Lung (tissue), 12 donors: ENCODE measurements around the gene PLLP. TPM values are rescaled to one million over a fixed set of nuclear protein-coding genes. Genes with fewer than 3 reads are reported as not detected.

Experiments
- ATAC-seq: fragments of 200-7000 bp; cut with Tn5 transposase; one replicate; pipeline ENCODE4 v1.9.1; 2020; ENCODE audit warnings: moderate number of reproducible peaks; ENCODE audit not compliant: insufficient read depth, low FRiP score
- DNase-seq, 3 donors: peaks; one replicate each; pipeline ENCODE4 v3.0.0-alpha.2; 2013 to 2017
- H3K27ac ChIP-seq, 2 donors: one replicate each; pipeline ENCODE4 v1.5.1; 2013; ENCODE audit warnings: mild to moderate bottlenecking in 2 of 2, moderate library complexity in 2 of 2, control low read depth in 1 of 2, inconsistent platforms in 1 of 2, low read depth in 1 of 2, low read length in 1 of 2
- H3K27me3 ChIP-seq, 3 donors: one replicate each; pipeline ENCODE4 v1.5.1; 2013; ENCODE audit warnings: low read length in 2 of 3; ENCODE audit not compliant: control insufficient read depth in 3 of 3, insufficient read depth in 3 of 3
- H3K36me3 ChIP-seq, 4 donors: one replicate each; pipeline ENCODE4 v1.5.1; 2013; ENCODE audit warnings: low read length in 4 of 4, mild to moderate bottlenecking in 1 of 4, moderate library complexity in 1 of 4; ENCODE audit not compliant: control insufficient read depth in 4 of 4, insufficient read depth in 4 of 4
- H3K4me1 ChIP-seq, 5 donors: one replicate each; pipeline ENCODE4 v1.5.1; 2013; ENCODE audit warnings: low read length in 5 of 5, mild to moderate bottlenecking in 2 of 5, moderate library complexity in 1 of 5; ENCODE audit not compliant: control insufficient read depth in 5 of 5, insufficient read depth in 5 of 5
- H3K4me3 ChIP-seq: one replicate; pipeline ENCODE4 v1.5.1; 2013; ENCODE audit warnings: mild to moderate bottlenecking, control low read depth, moderate library complexity
- H3K9ac ChIP-seq, 2 donors: one replicate each; pipeline ENCODE4 v1.5.1; 2013; ENCODE audit warnings: low read length in 2 of 2, control low read depth in 1 of 2; ENCODE audit not compliant: insufficient read depth in 1 of 2
- H3K9me3 ChIP-seq, 4 donors: one replicate each; pipeline ENCODE4 v1.5.1; 2013; ENCODE audit warnings: low read length in 3 of 4, mild to moderate bottlenecking in 1 of 4, moderate library complexity in 1 of 4; ENCODE audit not compliant: control insufficient read depth in 4 of 4, insufficient read depth in 3 of 4
- CTCF ChIP-seq: IDR thresholded peaks from 2 replicates; pipeline ENCODE4 v1.5.1; 2012; ENCODE audit warnings: mild to moderate bottlenecking; ENCODE audit errors: control extremely low read depth, extremely low read depth
- WGBS, 2 donors: extraction: QIAGEN DNeasy Blood & Tissue Kit; methylation state at CpG; one replicate each; pipeline ENCODE4 v1.1.7; 2013; 5-methylcytosine and 5-hydroxymethylcytosine counted together
- polyA plus RNA-seq, 2 donors: library from polyadenylated mRNA; stranded (reverse); fragments of 200-250 nt; gene quantifications; one replicate each; pipeline ENCODE4 v1.2.1, GENCODE V29; 2013
- total RNA-seq, 2 donors: library from RNA; depleted of rRNA in 1 of 2; stranded (reverse); fragments of >200 nt in 1 of 2; gene quantifications; one replicate each; pipeline ENCODE4 v1.2.1, GENCODE V29; 2014 to 2021
- donor health status: control.
- donor health status: control.
- donor health status: Bipolar disorder and iron deficiency.
- donor health status: healthy.
- donor health status: DM: yes; HTN: yes; CAD: no.

PLLP gene
- total and polyA plus RNA-seq, 4 donors = 23.8 to 98.7 (median 61.6) TPM

- Histone ChIP-seq H3K27ac (peak overlapping the region; percentile 63 to 93), H3K36me3 (no peaks in the 10 kb centered on the region), H3K27me3 (no peaks in the 10 kb centered on the region), H3K4me3 (no peak overlapping the region), H3K9me3 (no peaks in the 10 kb centered on the region), H3K4me1 (peaks cover 0 to 14% (median 2%) of the 10 kb centered on the region in 5 donors), H3K9ac (peak overlapping the region in 1 of 2 donors; percentile 79)
- no peak for TF ChIP-seq CTCF
- WGBS, 2 donors = 17 to 22% methylated on average over 14 of the region's 14 CpGs
- ATAC-seq = no peak
- peak in 1 of 3 donors; percentile 45 for DNase-seq
Measured at GRCh38 chr16:57299009-57299718, 14.7 kb upstream of the PLLP start.

- ATAC-seq (no peak), DNase-seq (no peak)
- WGBS, 2 donors = 60 to 63% methylated on average over 13 of the region's 13 CpGs
- H3K9me3 ChIP-seq = no peaks in the 10 kb centered on the region
- no peak overlapping the region for H3K9ac ChIP-seq
- H3K36me3 ChIP-seq = no peaks in the 10 kb centered on the region
- H3K27me3 ChIP-seq = no peaks in the 10 kb centered on the region
- no peak overlapping the region for H3K27ac ChIP-seq
- H3K4me3 ChIP-seq = no peak overlapping the region
- no peak for TF ChIP-seq CTCF
- peaks cover 0 to 8% (median 2%) of the 10 kb centered on the region in 5 donors for H3K4me1 ChIP-seq
Measured at GRCh38 chr16:57297856-57298255, 13.4 kb upstream of the PLLP start.

GRCh38 chr16:57289391-57290257 is 5.2 kb upstream of the PLLP start:
- no peak for ATAC-seq
- WGBS, 2 donors = 83 to 84% methylated on average over 14 of the region's 14 CpGs
- Histone ChIP-seq H3K4me3 (no peak overlapping the region), H3K9ac (no peak overlapping the region), H3K36me3 (no peaks in the 10 kb centered on the region), H3K27me3 (peaks cover 0 to 11% (median 8%) of the 10 kb centered on the region in 3 donors), H3K4me1 (peaks cover 0 to 2% (median 0%) of the 10 kb centered on the region in 5 donors), H3K9me3 (no peaks in the 10 kb centered on the region), H3K27ac (no peak overlapping the region)
- no peak for TF ChIP-seq CTCF
- no peak for DNase-seq
